HG03378 (cell line): ENCODE measurements around the gene PTGR2.
"Not testable (repeated sequence)": the region's sequence is repeated elsewhere in the genome, so short reads cannot be mapped to it uniquely, and the experiment has no call there.

Experiments
- ATAC-seq: cut with Tn5 transposase; IDR thresholded peaks from one replicate; pipeline ENCODE4 v1.9.1; 2021; ENCODE audit warnings: mild to moderate bottlenecking, moderate library complexity; ENCODE audit not compliant: unreplicated experiment

The PTGR2 gene

DNA sequence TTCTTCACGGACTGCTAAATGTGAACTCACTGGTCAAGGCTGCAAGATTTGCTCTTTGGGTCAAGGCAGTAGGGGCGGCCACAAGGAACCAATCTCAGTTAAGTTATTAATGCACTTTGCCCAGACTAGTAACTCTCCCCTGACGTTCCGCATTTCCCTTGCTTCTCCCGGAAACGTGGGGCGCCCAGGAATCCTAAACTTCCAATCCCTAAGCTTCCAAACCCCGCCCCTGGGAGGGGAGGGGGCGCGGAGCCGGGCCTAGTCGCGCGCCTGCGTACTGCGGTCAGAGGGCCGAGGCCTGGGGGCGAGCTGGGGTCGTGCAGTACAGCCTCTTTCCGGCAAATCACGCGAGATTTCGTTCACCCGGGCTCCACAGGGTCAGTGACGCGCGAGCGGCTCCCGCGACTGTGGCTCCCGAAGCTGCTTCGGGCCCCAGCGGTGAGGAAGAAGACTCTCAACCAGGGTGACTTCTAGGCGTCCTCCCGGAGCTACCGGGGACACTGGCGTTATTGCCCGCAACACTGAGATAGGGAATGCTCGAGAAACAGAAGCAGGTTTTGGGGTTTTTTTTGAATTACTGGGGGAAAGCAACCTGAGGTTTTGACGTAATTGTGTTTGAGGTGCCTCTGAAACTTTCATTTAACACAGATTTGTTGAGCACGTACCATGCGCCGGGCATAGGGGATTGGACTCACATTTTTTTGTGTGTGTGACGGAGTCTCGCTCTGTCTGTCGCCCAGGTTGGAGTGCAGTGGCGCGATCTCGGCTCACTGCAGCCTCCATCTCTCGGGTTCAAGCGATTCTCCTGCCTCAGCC is at the start of gene PTGR2:
PTGR2 (plus strand) TSS at position 265 of the 816 bp plus-strand sequence. CDS start 7,032 bp downstream, outside the sequence.
- peak; percentile 77 for ATAC-seq

DNA sequence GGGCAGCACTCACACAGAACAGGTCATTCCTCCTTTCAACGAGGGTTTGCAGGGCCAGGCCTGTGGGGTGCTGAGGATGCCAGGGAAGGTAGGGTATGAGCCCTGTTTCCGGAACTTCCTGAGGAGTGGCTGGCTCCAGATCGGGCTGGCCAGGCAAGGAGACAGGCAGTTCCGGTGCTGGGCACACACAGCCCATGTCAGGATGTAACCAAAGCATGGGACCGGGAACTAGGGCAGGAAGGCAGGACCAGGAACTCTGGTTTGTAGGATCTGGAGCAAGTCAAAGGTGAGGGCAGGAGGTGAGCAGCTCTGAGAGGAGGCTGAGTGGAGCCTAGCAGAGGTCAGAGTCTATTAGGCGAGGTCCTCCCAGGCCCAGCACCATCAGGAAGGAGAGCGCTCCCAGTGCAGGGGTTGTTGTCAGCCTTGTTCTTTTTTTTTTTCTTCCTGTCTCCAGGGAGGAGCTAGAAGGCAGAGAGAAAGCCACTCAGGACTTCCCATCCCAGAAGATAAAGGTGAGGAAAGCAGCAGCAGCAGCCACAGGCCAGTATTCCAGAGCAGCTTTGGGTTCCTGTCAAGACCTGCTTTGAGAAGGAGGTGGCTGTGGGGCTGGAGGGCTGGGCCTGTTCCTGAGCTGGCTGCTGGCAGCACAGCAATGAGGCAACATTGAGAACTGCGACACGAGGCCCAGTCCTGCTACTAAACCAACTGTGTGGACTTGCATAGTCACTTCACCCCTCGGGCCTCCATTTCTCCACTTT is 49.0 kb upstream of the PTGR2 start:
- ATAC-seq = no peak

DNA sequence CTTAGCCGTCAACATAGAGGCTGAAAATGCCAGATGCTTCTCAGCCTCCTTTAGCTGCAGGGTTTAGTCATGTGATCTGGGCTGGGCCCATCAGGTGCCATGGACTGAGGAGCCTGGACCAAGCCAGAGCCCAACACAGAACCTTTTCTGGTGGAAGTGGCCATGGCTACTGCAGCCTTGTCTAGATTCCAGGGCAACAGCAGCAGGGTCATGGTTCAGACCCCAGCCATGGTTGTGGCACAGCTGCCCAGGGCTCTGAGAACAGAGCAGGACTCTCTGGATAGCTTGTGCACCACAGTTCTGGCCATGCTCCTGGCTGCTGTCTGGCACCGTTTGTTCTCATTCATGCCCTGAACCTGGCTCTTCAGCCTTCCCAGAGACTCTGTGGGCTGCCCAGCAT is 47.0 kb upstream of the PTGR2 start:
- ATAC-seq = no peak

DNA sequence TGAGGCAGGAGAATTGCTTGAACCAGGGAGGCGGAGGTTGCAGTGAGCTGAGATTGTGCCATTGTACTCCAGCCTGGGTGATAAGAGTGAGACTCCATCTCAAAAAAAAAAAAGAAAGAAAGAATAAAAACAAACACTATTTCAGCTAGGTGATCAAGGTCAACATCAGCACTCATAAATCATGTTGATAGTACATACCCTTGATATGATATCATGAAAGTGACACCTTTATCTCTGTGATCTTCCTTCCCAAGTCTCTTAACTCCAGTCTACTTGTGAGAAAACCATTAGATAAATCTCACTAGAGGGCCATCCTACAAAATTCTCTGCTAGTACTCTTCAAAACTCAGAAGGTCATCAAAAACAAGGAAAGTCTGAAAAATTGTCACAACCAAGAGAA is 44.2 kb upstream of the PTGR2 start:
- ATAC-seq = no peak

DNA sequence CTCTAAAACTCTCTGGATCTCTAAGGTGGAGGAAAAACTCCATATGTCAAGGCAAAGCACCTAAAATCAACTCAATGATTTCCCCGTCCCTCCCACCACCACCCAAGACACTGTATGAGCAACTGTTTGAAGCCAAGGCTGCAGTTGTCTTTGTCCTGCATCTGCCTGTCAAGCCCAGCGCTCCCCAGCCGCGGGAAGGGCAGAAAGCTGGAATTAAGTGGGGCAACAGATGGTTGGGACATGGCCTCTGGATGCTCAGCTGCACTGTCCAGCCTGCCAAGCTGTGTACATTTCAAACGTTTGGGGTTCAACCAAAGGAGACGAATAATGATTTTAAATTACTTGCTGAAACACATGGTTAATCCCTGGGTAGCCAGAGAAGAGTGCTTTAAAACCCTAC is 42.2 kb upstream of the PTGR2 start:
- no peak for ATAC-seq

DNA sequence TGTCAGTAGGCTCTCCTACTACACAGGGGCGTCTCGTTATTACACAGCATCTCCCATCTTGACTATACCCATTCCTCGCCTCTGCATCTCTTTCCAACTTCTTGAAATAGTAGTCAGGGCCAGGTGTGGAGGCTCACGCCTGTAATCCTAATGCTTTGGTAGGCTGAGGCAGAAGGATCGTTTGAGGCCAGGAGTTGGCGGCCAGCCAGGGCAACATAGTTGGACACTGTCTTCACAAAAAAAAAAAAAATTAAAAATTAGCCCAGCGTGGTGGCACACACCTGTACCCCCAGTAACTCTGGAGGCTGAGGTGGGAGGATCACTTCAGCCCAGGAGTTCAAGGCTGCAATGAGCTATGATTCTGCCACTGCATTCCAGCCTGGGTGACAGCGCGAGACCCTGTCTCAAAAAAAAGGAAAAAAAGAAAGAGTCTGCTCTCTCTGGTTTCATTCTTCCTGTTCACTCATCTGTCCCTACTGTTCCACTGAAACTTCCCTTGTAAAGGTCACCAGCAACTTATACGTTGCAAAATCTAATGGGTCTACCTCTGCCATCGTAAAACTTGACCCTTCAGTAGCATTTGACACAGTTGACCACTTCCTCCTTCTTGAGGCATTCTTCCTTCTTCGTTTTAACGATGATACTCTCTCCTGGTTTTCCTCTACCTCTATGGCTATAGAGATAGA is 41.0 kb upstream of the PTGR2 start:
- ATAC-seq = no peak

DNA sequence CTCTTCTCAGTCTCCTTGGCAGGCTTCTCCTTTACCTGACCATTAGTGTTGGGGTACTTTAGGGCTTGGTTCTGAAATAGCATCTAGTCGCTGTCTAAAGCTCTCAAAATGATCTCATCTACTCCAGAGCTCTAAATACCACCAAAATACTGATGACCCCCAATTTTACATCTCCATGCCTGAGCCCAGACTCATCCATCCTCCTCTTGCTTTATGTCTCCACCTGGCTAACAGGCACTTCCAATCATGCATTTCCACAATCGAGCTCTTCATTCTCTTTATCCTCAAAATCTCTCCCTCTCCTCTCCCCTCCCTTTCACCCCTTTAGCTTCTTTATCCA is 40.5 kb upstream of the PTGR2 start:
- no peak for ATAC-seq

DNA sequence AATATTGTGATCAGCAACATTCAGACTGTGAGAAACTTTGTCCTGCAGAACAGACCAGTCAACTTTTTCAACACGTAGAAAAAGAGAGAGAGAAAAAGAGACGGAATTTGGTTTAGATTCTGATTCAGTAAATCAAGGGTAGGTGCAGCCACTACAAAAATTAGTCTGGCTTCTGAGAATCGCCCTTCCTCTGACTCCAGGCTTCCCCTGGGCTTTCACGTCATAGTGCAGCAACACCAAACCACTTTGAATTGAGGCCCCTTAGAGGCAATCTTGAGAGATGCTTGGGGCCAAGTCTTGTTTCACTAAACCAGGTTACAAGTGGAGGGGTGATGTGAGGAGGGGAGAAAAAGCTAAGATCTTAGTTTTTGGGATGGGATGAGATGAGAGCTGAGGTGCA is 37.5 kb upstream of the PTGR2 start:
- ATAC-seq = no peak

DNA sequence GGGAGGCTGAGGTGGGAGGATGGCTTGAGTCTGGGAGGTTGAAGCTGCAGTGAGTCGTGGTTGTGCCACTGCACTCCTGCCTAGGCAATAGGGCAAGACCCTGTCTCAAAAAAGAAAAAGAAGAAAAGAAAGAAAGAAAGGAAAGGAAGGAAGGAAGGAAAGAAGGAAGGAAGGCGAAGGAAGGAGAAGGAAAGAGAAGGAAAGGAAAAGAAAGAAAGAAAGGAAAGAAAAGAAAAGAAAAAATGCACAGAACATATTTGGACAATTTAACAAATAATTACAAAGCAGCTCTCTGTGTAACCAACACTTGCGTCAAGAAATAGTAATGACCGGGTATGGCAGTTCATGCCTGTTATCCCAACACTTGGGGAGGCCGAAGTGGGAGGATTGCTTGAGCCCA is 35.8 kb upstream of the PTGR2 start:
- no peak for ATAC-seq

DNA sequence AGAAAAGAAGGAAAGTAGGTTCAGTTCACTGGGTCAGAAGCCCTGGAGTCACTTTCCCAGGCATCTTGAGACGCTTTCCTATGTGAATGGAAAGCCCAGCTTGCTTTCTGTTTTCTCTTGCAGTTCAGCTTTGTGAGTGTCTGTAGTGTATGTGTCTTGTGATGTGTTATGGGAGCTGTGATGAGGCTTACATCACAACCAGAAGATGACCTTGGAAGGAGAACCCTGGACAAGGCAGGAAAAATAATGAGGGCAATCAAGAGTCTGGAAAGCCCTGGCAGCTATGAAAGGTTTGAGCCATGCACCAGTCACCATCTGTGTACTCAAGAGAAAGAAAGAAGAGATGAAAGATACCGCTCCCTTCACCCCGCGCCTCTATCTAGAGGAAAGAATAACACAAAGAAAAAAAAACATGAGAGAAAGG is 35.2 kb upstream of the PTGR2 start:
- ATAC-seq = no peak

DNA sequence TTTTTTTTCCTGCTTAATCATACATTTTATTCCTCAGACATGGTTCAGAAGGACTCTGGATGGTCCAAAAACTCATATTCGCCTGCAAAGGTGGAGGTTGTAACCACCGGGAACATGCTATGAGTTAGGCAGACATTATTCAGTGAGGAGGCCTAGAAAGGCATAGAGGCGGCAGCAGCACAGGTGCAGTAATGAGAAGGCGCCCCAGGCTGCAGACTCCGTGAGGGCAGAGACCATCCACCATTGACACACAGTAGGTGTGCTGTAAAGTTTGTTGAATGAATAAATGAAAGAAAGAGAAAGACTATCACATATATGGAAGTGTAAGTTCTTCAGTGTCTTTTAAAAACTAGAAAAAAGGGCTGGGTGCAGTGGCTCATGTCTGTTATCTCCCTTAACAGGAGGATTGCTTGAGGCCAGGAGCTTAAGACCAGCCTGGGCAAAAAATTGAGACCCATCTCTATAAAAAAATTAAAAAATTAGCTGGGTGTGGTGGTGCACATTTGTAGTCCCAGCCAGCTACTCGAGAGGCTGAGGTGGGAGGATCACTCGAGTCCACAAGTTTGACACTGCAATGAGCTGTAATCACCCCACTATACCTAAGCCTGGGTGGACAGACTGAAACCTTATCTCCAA is 34.5 kb upstream of the PTGR2 start:
- no peak for ATAC-seq

DNA sequence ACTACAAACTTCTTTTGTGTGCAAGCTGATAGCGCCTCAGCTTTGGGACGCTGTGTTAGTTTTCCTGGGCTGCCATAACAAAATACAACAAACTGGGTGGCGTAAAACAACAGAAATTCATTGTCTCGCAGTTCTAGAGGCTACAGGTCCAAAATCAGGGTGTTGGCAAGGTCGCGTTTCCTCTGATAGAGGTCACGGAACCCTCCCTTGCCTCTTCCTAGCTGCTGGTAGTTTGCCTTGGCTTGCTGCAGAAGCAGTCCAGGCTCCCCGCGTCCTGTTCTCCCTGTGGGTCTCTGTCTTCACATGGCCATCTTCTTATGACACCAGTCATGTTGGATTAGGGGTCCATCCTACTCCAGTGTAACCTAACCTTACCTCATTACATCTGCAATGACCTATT is 32.8 kb upstream of the PTGR2 start:
- no peak for ATAC-seq

DNA sequence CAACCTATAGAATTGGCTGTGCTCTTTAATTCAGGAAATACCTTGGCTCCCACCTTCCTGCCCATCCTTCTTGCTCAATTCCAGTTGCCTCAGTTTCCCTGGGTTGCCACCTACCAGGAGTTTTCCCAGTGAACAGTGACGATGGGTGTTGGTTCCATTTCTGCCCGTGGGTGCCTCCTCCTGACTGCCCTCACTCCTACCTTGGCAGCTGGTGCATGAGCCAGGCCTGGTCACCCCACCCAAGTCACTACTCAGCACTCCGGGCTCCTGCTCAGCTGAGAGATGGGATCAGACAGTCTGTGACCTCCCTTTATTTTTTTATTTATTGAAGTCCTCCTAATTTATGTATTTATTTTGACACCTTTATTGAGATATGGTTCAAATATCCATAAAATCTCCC is 31.0 kb upstream of the PTGR2 start:
- no peak for ATAC-seq

DNA sequence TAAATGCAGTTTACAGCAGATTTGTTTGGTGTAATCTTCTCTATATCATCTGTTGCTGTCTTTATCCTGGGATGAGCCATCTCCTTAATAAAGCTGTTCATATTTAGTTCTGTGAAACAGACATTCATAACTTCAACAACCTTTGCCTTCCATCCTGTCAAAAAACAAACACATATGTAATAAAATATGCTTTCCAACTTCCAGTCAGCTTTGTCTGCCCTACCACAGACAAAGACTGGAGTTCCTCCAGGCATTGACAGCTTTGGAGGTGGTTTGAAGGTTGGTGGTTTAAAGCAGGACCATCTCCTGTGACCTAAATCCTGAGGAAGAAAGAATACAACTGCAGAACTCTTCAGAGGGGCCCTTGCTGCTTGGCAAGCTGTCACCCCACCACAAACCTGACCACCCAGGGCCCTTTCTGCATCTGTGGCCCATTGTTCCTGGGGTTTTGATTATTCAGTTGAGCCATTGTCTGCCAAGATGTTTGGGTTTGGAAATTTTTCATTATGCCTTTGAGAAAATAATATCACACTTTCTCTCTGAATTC is 28.2 kb upstream of the PTGR2 start:
- ATAC-seq = no peak

DNA sequence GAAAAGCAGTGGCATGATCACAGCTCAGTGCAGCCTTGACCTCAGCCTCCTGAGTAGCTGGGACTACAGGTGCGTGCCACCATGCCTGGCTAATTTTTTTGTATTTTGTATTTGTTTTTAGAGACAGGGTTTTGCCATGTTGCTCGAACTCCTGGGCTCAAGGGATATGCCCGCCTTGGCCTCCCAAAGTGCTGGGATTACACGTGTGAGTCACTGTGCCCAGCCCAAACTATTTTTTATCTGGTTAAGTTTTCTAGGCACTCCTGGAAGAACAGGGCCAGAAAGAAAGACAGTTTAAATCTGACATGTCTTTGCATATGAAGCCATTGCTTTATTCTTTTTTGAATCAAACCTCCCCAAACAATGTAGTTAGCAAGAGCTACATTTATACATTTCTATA is 27.5 kb upstream of the PTGR2 start:
- ATAC-seq = no peak

DNA sequence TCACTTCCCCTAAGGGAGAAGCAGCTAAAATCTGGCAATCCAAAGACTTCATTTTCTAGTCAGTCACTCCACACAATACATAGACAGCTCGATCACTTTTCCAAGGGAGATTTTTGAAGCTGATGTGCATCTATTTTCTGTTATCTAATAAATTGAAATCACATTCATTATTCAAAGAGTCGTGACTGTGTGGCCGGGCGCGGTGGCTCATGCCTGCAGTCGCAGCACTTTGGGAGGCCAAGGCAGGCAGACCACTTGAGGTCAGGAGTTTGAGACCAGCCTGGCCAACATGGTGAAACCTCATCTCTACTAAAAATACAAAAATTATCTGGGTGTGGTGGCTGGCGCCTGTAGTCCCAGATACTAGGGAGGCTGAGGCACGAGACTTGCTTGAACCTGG is 27.1 kb upstream of the PTGR2 start:
- no peak for ATAC-seq

DNA sequence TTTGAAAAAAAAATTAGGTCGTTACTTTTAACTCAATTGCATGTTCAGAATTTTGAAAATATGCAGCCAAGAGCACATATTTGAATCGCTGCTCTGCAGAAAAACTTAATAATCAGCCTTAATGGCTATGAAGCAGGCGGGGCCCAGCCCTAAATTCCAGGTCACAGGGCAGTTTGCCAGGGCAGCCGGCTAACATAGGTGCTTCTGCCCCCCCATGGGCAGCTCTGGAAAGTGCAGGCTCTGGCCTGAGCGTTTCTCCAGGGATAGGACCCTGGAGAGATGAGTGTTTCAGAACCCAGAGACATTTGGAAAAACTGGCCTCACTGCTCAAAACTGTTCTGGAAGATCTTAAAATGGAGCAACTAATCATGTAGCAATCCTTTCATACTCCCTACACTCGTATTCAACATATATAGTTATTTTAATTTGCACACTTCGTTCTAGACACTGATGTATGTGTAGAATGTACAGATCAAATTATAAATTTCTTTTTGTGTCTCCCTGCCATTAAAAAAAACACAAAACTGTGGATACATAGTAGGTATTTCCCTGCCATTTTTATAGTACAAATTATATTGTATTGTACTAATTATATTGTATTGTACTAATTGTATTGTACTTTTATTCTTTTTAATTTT is 26.0 kb upstream of the PTGR2 start:
- no peak for ATAC-seq

DNA sequence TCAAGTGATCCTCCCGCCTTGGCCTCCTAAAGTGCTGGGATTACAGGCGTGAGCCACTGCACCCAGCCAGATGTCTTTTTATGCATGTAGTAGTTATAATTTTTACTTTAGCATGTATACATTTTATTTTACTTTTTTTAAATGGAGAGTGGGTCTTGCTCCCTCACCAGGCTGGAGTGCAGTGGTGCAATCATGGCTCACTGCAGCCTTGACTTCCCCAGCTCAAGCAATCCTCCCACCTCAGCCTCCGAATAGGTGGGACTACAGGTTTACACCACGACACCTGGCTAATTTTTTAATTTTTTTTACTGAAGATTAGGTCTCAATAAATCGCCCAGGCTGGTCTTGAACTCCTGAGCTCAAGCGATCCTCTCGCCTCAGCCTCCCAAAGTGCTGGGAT is 24.4 kb upstream of the PTGR2 start:
- not testable (repeated sequence) for ATAC-seq

DNA sequence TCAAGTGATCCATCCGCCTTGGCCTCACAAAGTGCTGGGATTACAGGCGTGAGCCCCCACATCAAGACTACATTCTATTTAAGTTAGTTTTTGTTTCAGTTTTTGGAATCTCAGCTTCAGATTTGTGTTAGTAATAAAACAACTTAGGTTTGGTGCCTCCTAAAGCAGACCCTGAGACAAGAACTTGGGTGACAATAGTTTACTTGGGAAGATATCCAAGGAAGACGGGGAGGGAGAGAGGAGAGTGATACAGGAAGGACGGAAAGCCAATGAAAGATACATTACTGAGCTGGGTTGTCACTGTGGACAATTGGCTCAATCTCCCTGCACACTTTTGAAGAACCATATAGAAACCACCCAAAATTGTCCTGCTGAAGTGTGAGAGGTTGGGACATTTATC is 22.6 kb upstream of the PTGR2 start:
- ATAC-seq = no peak

DNA sequence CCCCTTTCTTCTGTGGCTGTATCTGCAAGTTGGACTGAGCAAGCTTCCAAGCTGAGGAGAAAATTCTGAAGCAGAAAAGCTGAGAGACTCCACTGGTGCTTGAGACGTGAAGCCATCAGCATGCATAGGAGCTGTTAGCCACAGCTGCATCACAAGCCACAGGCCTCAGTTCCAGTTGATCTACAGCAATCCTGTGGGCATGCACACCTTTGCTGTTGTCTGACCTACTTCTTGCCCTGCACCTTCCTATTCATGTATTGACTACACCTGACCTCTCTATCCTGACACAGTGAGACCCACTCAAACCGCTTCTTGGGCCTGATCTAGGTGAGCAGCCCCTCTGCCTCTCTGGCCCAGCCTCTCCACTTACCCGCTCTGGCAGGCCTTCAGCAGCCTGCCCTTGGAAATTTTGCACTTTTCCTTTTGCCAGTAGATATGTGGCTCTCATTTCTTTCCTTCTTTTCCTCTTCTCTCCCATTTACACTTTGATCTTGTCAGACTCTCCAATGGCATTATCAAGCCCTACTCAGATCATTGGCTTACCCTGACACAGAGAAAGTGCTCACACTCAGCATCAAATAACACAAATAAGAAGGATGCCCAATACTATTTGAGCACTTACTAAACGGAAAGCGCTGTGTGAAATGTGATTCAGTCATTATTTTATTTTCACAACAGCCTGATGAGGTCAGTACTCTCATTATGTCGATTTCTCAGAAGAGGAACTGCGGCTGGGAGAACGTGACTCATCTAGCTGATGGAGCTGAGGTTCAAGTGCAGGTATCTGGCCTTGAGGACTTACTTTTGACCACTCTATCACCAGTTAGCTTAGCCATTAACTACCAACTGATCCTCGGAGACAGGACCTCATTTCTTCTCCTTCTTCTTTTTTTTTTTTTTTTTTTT is 21.9 kb upstream of the PTGR2 start:
- ATAC-seq = peak; percentile 84
